Lower lobe of right lung (tissue), 2 donors: ENCODE data around the gene COLEC11. TPM values are rescaled to one million over a fixed set of nuclear protein-coding genes. Genes with fewer than 3 reads are reported as not detected.

Experiments used
- ATAC-seq, 2 donors: fragments of 200-7000 bp; cut with Tn5 transposase; one replicate each; pipeline ENCODE4 v1.9.1; 2020 to 2022; ENCODE audit warnings: mild to moderate bottlenecking in 2 of 2, moderate library complexity in 2 of 2
- DNase-seq: peaks from one replicate; pipeline ENCODE4 v3.0.0-alpha.2; 2020
- H3K27ac ChIP-seq: fragments of 200-600 bp; one replicate; pipeline ENCODE4 v1.8.0; 2022
- H3K27me3 ChIP-seq: fragments of 200-600 bp; one replicate; pipeline ENCODE4 v1.8.0; 2022; ENCODE audit warnings: low read depth
- H3K36me3 ChIP-seq: fragments of 200-600 bp; one replicate; pipeline ENCODE4 v1.8.0; 2022; ENCODE audit warnings: mild to moderate bottlenecking
- H3K4me1 ChIP-seq: fragments of 200-600 bp; one replicate; pipeline ENCODE4 v1.8.0; 2022
- H3K4me3 ChIP-seq: fragments of 200-600 bp; one replicate; pipeline ENCODE4 v1.8.0; 2022; ENCODE audit warnings: mild to moderate bottlenecking
- H3K9me3 ChIP-seq: fragments of 200-600 bp; one replicate; pipeline ENCODE4 v1.8.0; 2022
- intact Hi-C: fragments of 100-400 bp; cut with DNase I; formaldehyde crosslinking; loops from one replicate; pipeline ENCODE4 v1.11.0; 2022
- total RNA-seq: library from RNA; stranded (reverse); fragmentation: NEBNext Ultra II Directional; extraction: Animal tissue kit (Norgen Biotek cat#: 25700); gene quantifications from one replicate; pipeline ENCODE4 v1.2.1, GENCODE V29; 2021
- TF ChIP-seq, protein P1 (sequence below): fragments of 200-600 bp; IDR thresholded peaks from one replicate; pipeline ENCODE4 v1.8.0; 2022; ENCODE audit warnings: antibody characterized with exemption, mild to moderate bottlenecking
- donor health status: DM: no; HTN: yes; CAD: no; lungs with severe emphysema.

Gene COLEC11
- total RNA-seq, 1 donor from 2014 or later: 0.30 TPM

DNA sequence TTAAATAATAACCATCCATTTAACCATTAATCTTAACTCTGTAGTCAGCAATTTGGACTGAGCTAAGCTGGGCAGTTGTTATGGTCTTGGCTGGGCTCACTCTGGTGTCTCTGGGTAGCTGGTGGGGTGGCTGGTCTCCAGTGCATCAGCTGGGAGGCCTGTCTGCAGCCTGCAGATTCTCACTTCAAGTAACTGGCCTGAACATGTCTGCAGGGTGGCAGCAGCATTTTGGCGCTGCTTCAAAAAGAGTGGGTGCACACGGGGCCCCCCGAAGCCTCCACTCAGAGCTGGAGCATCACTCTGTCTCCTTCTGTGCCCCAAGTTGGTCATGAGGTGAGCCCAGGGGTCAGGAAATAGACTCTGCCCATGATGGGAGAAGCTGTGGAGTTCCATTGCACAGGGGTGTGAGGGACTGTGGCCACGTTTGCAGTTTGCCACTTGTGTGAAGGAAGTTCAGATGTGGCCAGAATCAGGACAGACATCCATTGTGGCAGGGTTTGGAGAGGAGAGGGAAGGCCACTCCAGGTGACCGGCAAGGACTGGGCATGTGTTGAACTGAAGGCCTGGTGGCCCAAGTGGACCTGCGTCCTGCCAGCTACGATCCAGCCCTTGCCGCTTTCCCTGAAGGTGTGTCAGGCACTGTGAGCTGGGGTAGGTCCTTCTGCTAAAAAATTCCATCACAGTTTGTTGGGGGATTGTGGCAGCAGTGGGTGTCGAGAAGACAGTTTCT lies 58.1 kb downstream of the COLEC11 start:
- H3K4me3 ChIP-seq: no peak overlapping the region
- peaks cover 4% of the 10 kb centered on the region for H3K27me3 ChIP-seq
- intact Hi-C loops: no loop called here
- no peak for DNase-seq
- H3K36me3 ChIP-seq: no peaks in the 10 kb centered on the region
- H3K9me3 ChIP-seq: no peaks in the 10 kb centered on the region
- no peak overlapping the region for H3K27ac ChIP-seq
- TF ChIP-seq, protein P1, sequence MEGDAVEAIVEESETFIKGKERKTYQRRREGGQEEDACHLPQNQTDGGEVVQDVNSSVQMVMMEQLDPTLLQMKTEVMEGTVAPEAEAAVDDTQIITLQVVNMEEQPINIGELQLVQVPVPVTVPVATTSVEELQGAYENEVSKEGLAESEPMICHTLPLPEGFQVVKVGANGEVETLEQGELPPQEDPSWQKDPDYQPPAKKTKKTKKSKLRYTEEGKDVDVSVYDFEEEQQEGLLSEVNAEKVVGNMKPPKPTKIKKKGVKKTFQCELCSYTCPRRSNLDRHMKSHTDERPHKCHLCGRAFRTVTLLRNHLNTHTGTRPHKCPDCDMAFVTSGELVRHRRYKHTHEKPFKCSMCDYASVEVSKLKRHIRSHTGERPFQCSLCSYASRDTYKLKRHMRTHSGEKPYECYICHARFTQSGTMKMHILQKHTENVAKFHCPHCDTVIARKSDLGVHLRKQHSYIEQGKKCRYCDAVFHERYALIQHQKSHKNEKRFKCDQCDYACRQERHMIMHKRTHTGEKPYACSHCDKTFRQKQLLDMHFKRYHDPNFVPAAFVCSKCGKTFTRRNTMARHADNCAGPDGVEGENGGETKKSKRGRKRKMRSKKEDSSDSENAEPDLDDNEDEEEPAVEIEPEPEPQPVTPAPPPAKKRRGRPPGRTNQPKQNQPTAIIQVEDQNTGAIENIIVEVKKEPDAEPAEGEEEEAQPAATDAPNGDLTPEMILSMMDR: no peak
- peaks cover 16% of the 10 kb centered on the region for H3K4me1 ChIP-seq
- ATAC-seq: no peak

DNA sequence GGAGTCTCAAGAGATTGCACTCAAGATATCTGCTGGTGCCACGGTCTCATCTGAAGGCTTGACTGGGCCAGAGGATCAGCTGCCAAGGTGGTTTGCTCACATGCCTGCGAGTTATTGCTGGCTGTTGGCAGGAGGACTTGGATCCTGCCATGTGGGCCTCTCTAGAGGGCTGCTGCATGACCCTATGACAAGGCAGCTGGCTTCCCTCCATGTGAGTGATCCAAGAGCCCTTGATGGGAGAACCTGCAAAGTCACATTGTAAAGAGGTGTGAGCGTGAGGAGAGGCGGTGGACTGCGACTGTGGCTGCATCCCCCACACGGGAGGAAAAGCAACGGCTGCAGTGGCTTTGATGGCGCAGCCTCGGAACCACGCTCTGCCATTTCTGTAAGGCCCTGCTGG lies 59.1 kb downstream of the COLEC11 start:
- H3K36me3 ChIP-seq: no peaks in the 10 kb centered on the region
- H3K4me1 ChIP-seq: peaks cover 16% of the 10 kb centered on the region
- ATAC-seq: no peak
- no peak for DNase-seq
- peaks cover 4% of the 10 kb centered on the region for H3K27me3 ChIP-seq
- no peak overlapping the region for H3K4me3 ChIP-seq
- H3K9me3 ChIP-seq: no peaks in the 10 kb centered on the region
- TF ChIP-seq, protein P1: no peak
- intact Hi-C loops: no loop called here
- H3K27ac ChIP-seq: no peak overlapping the region

DNA sequence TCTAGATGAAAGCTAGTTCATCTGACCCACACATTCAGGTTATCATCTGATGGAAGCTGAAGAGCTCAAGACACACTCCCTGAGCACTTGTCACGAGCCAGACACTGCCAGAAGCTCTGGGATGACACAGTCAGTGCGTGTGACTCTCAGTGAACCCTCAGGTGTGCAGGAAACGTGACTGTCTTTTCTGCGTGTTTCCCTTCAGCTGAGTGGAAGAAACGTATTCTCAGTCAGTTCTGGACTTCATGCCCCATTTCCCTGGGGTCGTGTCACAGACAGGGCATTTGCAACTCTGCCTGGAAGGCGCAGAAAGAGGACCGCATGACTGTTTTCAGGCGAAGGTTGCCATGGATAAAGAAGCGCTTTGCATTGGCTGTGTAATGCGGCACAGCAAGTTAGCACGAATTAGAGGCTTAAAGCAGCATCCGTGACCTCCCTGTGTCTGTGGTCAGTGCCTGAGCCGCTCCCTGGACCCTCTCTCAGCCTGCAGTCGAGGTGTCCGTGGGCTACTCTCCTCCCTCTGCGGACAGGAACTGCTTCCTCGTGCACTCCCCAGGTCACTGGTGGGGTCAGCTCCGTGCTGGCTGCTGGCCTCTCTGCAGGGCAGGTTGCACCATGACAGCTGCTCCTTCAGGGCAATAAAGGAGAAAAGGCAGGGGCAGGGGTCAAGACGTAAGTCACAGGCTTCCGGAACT lies 59.8 kb downstream of the COLEC11 start:
- Histone ChIP-seq H3K9me3 (no peaks in the 10 kb centered on the region), H3K36me3 (no peaks in the 10 kb centered on the region), H3K27ac (no peak overlapping the region), H3K4me1 (peaks cover 16% of the 10 kb centered on the region), H3K27me3 (peaks cover 4% of the 10 kb centered on the region), H3K4me3 (no peak overlapping the region)
- intact Hi-C loops: no loop called here
- no peak for ATAC-seq
- no peak for DNase-seq
- TF ChIP-seq, protein P1: no peak

DNA sequence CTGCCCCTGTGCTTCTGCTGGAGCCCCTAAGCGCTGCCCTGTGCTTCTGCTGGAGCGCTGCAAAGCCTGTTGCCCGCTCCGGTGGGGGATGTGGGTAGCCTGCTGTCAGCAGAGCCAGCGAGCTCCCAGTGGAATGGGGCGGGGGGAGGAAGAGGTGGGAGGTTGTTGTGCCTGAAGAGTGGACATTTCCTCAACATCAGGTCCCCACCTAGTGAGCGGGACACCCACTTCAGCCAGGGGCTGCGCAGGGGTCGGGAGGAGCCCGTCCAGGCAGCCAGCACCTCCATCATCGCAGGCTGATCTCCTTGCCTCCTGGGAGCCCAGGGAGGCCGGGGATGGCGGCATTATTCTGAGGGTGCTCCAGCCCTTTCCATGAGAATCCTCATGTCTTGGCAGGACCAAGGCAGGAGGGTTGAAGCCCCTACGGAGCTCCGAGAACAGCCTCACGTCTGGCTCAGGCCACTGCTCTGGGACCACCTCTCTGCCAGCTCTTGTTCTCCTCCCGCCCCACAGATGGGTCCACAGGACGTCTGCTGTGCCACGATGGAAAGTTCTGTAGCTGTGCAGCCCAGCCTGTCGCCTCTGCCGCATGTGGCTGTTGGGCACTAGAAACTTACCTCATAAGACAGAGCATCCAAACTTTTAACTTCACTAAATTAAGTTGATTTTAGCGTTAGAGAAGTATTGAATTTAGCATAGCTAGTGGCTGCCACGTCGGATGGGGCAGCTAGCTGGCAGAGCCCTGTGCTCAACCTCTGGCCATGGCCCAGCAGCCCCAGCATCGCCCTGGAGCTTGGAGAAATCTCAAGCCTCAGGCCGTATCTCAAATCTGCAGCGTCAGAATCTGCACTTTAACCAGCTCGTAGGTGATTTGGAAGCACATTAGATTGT lies 61.2 kb downstream of the COLEC11 start:
- Histone ChIP-seq H3K27me3 (peaks cover 4% of the 10 kb centered on the region), H3K36me3 (no peaks in the 10 kb centered on the region), H3K4me3 (no peak overlapping the region), H3K4me1 (peaks cover 10% of the 10 kb centered on the region), H3K9me3 (no peaks in the 10 kb centered on the region), H3K27ac (no peak overlapping the region)
- TF ChIP-seq, protein P1: no peak
- no peak for ATAC-seq
- intact Hi-C loops: no loop called here
- no peak for DNase-seq
